BE2C (cell line): ENCODE results near the gene GALNT5.

ENCODE experiments used
- DNase-seq: peaks from one replicate; pipeline ENCODE4 v3.0.0-alpha.2; 2020
- H3K27me3 ChIP-seq: fragments of 250-450 bp; sonication (Bioruptor Pico); 2 replicates; pipeline ENCODE4 v1.5.1; 2020; ENCODE audit warnings: mild to moderate bottlenecking
- H3K36me3 ChIP-seq: fragments of 250-450 bp; sonication (Bioruptor Pico); 2 replicates; pipeline ENCODE4 v1.5.1; 2020; ENCODE audit warnings: mild to moderate bottlenecking
- H3K4me1 ChIP-seq: fragments of 250-450 bp; sonication (Bioruptor Pico); 2 replicates; pipeline ENCODE4 v1.5.1; 2020
- H3K4me3 ChIP-seq: 2 replicates; pipeline ENCODE4 v1.5.1; 2011; ENCODE audit warnings: low read depth, low read length
- H3K9me3 ChIP-seq: fragments of 250-450 bp; sonication (Bioruptor Pico); 2 replicates; pipeline ENCODE4 v1.5.1; 2020
- TF ChIP-seq, protein P1 (sequence below): IDR thresholded peaks from 2 replicates; pipeline ENCODE4 v1.5.1; 2012; ENCODE audit warnings: mild to moderate bottlenecking, low read depth, low read length

The GALNT5 gene

GRCh38 chr2:157255746-157256145 lies 1.8 kb upstream of the GALNT5 start:
- no peak for DNase-seq
- Histone ChIP-seq H3K36me3 (no peaks in the 10 kb centered on the region), H3K4me1 (no peaks in the 10 kb centered on the region), H3K9me3 (no peaks in the 10 kb centered on the region), H3K27me3 (no peaks in the 10 kb centered on the region), H3K4me3 (no peak overlapping the region)
- TF ChIP-seq, protein P1, sequence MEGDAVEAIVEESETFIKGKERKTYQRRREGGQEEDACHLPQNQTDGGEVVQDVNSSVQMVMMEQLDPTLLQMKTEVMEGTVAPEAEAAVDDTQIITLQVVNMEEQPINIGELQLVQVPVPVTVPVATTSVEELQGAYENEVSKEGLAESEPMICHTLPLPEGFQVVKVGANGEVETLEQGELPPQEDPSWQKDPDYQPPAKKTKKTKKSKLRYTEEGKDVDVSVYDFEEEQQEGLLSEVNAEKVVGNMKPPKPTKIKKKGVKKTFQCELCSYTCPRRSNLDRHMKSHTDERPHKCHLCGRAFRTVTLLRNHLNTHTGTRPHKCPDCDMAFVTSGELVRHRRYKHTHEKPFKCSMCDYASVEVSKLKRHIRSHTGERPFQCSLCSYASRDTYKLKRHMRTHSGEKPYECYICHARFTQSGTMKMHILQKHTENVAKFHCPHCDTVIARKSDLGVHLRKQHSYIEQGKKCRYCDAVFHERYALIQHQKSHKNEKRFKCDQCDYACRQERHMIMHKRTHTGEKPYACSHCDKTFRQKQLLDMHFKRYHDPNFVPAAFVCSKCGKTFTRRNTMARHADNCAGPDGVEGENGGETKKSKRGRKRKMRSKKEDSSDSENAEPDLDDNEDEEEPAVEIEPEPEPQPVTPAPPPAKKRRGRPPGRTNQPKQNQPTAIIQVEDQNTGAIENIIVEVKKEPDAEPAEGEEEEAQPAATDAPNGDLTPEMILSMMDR: no peak

DNA sequence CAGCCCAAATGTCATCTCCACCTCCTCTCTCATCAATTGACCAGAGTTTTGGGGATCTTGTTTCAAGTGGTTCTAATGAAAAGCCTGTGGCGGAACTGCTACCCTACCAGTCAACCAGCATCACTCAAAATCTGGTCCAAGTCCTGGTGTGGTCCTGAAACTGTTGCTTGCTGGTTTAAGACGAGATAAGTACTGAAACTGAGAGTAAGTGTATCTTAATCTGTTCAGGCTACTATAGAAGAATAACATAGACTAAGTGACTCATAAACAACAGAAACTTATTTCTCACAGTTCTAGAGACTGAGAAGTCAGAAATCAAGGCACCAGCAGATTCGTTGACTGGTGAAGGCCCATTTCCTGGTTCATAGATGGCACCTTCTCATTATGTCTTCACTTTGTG lies 879 bp upstream of the GALNT5 start:
- Histone ChIP-seq H3K9me3 (no peaks in the 10 kb centered on the region), H3K4me3 (no peak overlapping the region), H3K36me3 (no peaks in the 10 kb centered on the region), H3K4me1 (no peaks in the 10 kb centered on the region), H3K27me3 (no peaks in the 10 kb centered on the region)
- no peak for DNase-seq
- TF ChIP-seq, protein P1: no peak

DNA sequence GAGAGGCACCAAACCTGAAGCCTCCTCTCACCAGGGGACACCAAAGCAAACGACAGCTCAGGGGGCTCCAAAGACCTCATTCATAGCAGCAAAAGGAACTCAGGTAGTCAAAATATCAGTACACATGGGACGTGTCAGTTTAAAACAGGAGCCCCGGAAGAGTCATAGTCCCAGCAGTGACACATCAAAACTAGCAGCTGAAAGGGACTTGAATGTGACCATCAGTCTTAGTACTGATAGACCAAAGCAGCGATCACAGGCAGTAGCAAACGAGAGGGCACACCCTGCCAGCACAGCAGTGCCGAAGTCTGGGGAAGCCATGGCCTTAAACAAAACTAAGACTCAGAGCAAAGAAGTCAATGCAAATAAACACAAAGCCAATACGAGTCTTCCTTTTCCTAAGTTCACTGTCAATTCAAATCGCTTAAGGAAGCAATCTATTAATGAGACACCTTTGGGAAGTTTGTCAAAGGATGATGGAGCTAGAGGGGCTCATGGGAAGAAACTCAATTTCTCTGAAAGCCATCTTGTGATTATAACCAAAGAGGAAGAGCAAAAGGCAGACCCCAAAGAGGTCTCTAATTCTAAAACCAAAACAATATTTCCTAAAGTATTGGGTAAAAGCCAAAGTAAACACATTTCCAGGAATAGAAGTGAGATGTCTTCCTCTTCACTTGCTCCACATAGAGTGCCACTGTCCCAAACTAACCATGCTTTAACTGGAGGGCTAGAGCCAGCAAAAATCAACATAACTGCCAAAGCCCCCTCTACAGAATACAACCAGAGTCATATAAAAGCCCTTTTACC lies 1.2 kb downstream of the GALNT5 start:
- TF ChIP-seq, protein P1: no peak
- Histone ChIP-seq H3K4me1 (no peaks in the 10 kb centered on the region), H3K4me3 (no peak overlapping the region), H3K9me3 (no peaks in the 10 kb centered on the region), H3K36me3 (no peaks in the 10 kb centered on the region), H3K27me3 (no peaks in the 10 kb centered on the region)
- no peak for DNase-seq

- no peaks in the 10 kb centered on the region for H3K4me1 ChIP-seq
- no peak for DNase-seq
- TF ChIP-seq, protein P1: no peak
- no peaks in the 10 kb centered on the region for H3K27me3 ChIP-seq
- H3K9me3 ChIP-seq: no peaks in the 10 kb centered on the region
- no peaks in the 10 kb centered on the region for H3K36me3 ChIP-seq
- H3K4me3 ChIP-seq: no peak overlapping the region
Measured at GRCh38 chr2:157259386-157259785, 1.9 kb downstream of the GALNT5 start.

- DNase-seq: no peak
- Histone ChIP-seq H3K4me1 (no peaks in the 10 kb centered on the region), H3K4me3 (no peak overlapping the region), H3K36me3 (no peaks in the 10 kb centered on the region), H3K27me3 (no peaks in the 10 kb centered on the region), H3K9me3 (no peaks in the 10 kb centered on the region)
- TF ChIP-seq, protein P1: no peak
Measured at GRCh38 chr2:157259960-157260359, 2.5 kb downstream of the GALNT5 start.

DNA sequence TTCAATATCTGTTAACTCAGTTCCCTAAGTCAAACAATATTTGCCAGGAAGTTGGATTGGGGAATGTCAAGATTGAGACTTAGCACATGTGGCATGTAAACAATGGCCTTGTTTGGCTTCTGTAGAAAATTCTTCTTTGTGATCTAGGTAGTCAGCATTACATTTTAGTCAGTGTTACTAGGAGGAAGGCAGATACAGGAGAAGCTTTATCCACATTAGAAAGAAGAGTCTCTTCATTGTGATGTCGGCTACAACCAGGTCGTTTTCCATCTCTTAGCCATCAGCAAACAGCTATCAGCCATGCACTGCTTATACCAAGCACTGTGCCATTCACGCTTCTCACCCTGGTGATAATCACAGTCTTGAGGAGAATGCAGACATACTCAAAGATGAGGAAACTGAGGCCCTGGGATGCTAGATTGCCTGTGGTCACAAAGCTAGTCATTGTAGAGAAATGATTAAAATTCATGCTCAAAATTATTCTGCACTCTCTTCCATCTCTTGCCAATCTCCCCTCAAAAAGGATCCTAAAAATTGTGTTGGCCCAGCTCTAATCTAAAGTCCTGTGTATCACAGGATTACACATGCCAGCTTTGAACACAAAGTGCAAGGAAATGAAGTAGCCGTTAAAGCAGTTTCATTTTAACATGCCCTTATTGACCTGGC lies 3.2 kb downstream of the GALNT5 start:
- H3K9me3 ChIP-seq: no peaks in the 10 kb centered on the region
- TF ChIP-seq, protein P1: no peak
- H3K27me3 ChIP-seq: no peaks in the 10 kb centered on the region
- H3K36me3 ChIP-seq: no peaks in the 10 kb centered on the region
- H3K4me3 ChIP-seq: no peak overlapping the region
- DNase-seq: no peak
- H3K4me1 ChIP-seq: no peaks in the 10 kb centered on the region
